ENCODE measurements around the gene SZT2.

GRCh38 chr1:43432171-43432860, 42.6 kb downstream of the SZT2 start:
- no peak for TF ChIP-seq CTCF (IDR thresholded peaks at IDR 0.05; ENCODE audit: low read depth, low read length)
- no peak for TF ChIP-seq POLR2A (IDR thresholded peaks at IDR 0.05; ENCODE audit: extremely low read depth, insufficient read length)

Data from NB4 (cell line).